Neuronal stem cell (in vitro differentiated cells): ENCODE results near the gene RYR2.

Source experiments
- DNase-seq: peaks from one replicate; pipeline ENCODE4 v3.0.0-alpha.2; 2013; ENCODE audit warnings: low spot score
- H2AFZ ChIP-seq: one replicate; pipeline ENCODE4 v1.6.1; 2013; ENCODE audit warnings: mild to moderate bottlenecking, low read length, inconsistent platforms
- H2AK5ac ChIP-seq: 2 replicates; pipeline ENCODE4 v1.6.1; 2013; ENCODE audit warnings: low read depth, mild to moderate bottlenecking, inconsistent platforms, low read length, moderate library complexity, mixed read lengths
- H2BK120ac ChIP-seq: 2 replicates; pipeline ENCODE4 v1.6.1; 2013; ENCODE audit warnings: low read depth, mild to moderate bottlenecking, inconsistent platforms, low read length, moderate library complexity, mixed read lengths
- H2BK12ac ChIP-seq: one replicate; pipeline ENCODE4 v1.6.1; 2013; ENCODE audit warnings: low read length, inconsistent platforms
- H2BK15ac ChIP-seq: 2 replicates; pipeline ENCODE4 v1.6.1; 2013; ENCODE audit warnings: mild to moderate bottlenecking, low read length, inconsistent platforms, mixed read lengths
- H2BK5ac ChIP-seq: one replicate; pipeline ENCODE4 v1.6.1; 2013; ENCODE audit warnings: inconsistent platforms, mild to moderate bottlenecking, low read length, moderate library complexity
- H3K14ac ChIP-seq: one replicate; pipeline ENCODE4 v1.6.1; 2013; ENCODE audit warnings: low read length, inconsistent platforms
- H3K18ac ChIP-seq: 2 replicates; pipeline ENCODE4 v1.6.1; 2013; ENCODE audit warnings: low read length, inconsistent platforms
- H3K23ac ChIP-seq: 2 replicates; pipeline ENCODE4 v1.6.1; 2013; ENCODE audit warnings: low read depth, mild to moderate bottlenecking, mixed read lengths, low read length, inconsistent platforms; ENCODE audit not compliant: poor library complexity
- H3K27ac ChIP-seq: replicated peaks from 3 replicates; pipeline ENCODE4 v1.5.1; 2013; ENCODE audit warnings: low read length, inconsistent platforms
- H3K27me3 ChIP-seq, 3 experiments: 2 replicates each; pipeline ENCODE4 v1.6.1; 2013; ENCODE audit warnings: low read length in 3 of 3, mild to moderate bottlenecking in 2 of 3, inconsistent platforms in 1 of 3, low read depth in 1 of 3, mixed read lengths in 1 of 3, moderate library complexity in 1 of 3; ENCODE audit not compliant: control insufficient read depth in 3 of 3, insufficient read depth in 3 of 3
- H3K36me3 ChIP-seq, 2 donors: replicated peaks in 1 of 2; 2 replicates each; pipeline ENCODE4 v1.6.1; 2013; ENCODE audit warnings: low read length in 2 of 2; ENCODE audit not compliant: control insufficient read depth in 2 of 2, insufficient read depth in 2 of 2
- H3K4ac ChIP-seq: 2 replicates; pipeline ENCODE4 v1.6.1; 2013; ENCODE audit warnings: inconsistent platforms, mild to moderate bottlenecking, low read length, moderate library complexity
- H3K4me1 ChIP-seq, 2 donors: 1 replicate in 1 of 2; 2 replicates in 1 of 2; pipeline ENCODE4 v1.6.1; 2013; ENCODE audit warnings: low read length in 2 of 2, low read depth in 1 of 2; ENCODE audit not compliant: control insufficient read depth in 2 of 2, insufficient read depth in 1 of 2
- H3K4me2 ChIP-seq: one replicate; pipeline ENCODE4 v1.6.1; 2013; ENCODE audit warnings: mild to moderate bottlenecking, low read length, inconsistent platforms; ENCODE audit not compliant: insufficient read depth, poor library complexity, severe bottlenecking
- H3K4me3 ChIP-seq, 2 donors: 2 replicates each; pipeline ENCODE4 v1.5.1; 2013; ENCODE audit warnings: low read length in 2 of 2, mild to moderate bottlenecking in 2 of 2, inconsistent platforms in 1 of 2, moderate library complexity in 1 of 2
- H3K79me1 ChIP-seq: one replicate; pipeline ENCODE4 v1.6.1; 2013; ENCODE audit warnings: low read depth, mild to moderate bottlenecking, inconsistent platforms, low read length, moderate library complexity
- H3K9ac ChIP-seq: one replicate; pipeline ENCODE4 v1.6.1; 2013; ENCODE audit warnings: mild to moderate bottlenecking, low read depth, low read length, inconsistent platforms; ENCODE audit not compliant: poor library complexity
- H3K9me3 ChIP-seq, 2 donors: replicated peaks in 1 of 2; 2 replicates each; pipeline versions ENCODE3 to v1.6.1; 2013; ENCODE audit warnings: low read length in 2 of 2, mild to moderate bottlenecking in 2 of 2, inconsistent platforms in 1 of 2, low read depth in 1 of 2, mixed read lengths in 1 of 2, moderate library complexity in 1 of 2; ENCODE audit not compliant: control insufficient read depth in 2 of 2, insufficient read depth in 1 of 2
- H4K8ac ChIP-seq: one replicate; pipeline ENCODE4 v1.6.1; 2013; ENCODE audit warnings: low read depth, mild to moderate bottlenecking, inconsistent platforms, low read length, moderate library complexity
- H4K91ac ChIP-seq: one replicate; pipeline ENCODE4 v1.6.1; 2013; ENCODE audit warnings: low read length, low read depth, mild to moderate bottlenecking, inconsistent platforms; ENCODE audit not compliant: poor library complexity
- WGBS, 2 donors: extraction: QIAGEN DNeasy Blood & Tissue Kit; methylation state at CpG; one replicate each; pipeline ENCODE4 v1.1.7; 2013; ENCODE audit warnings: missing lambda C conversion rate in 2 of 2, mixed read lengths in 1 of 2; ENCODE audit not compliant: insufficient read length in 2 of 2, insufficient replicate concordance in 1 of 2; ENCODE audit errors: extremely low coverage in 2 of 2; 5-methylcytosine and 5-hydroxymethylcytosine counted together

Gene RYR2

GRCh38 chr1:237191403-237191802 is 149.4 kb downstream of the RYR2 start:
- Histone ChIP-seq H3K4me1 (peaks cover 0 to 3% of the 10 kb centered on the region in 2 donors), H4K91ac (no peak overlapping the region), H2BK5ac (no peak overlapping the region), H2BK12ac (no peak overlapping the region), H3K79me1 (no peaks in the 10 kb centered on the region), H3K36me3 (no peaks in the 10 kb centered on the region), H3K23ac (no peak overlapping the region), H3K4me2 (no peak overlapping the region), H2AK5ac (no peak overlapping the region), H3K18ac (no peak overlapping the region), H3K4ac (no peak overlapping the region), H2BK120ac (no peak overlapping the region), H3K14ac (no peak overlapping the region), H2BK15ac (no peak overlapping the region), H3K27ac (no peak overlapping the region), H2AFZ (no peak overlapping the region), H3K9me3 (no peaks in the 10 kb centered on the region), H3K9ac (no peak overlapping the region), H4K8ac (no peak overlapping the region), H3K4me3 (no peak overlapping the region), H3K27me3 (no peaks in the 10 kb centered on the region)
- no peak for DNase-seq
- no CpG with 5 or more reads among the region's 9 CpGs for WGBS, 2 donors

GRCh38 chr1:237197470-237198425 is 155.8 kb downstream of the RYR2 start:
- Histone ChIP-seq H3K14ac (no peak overlapping the region), H3K4ac (no peak overlapping the region), H3K9ac (no peak overlapping the region), H3K18ac (no peak overlapping the region), H3K4me2 (no peak overlapping the region), H4K8ac (no peak overlapping the region), H3K27ac (no peak overlapping the region), H3K36me3 (no peaks in the 10 kb centered on the region), H2BK12ac (no peak overlapping the region), H3K23ac (no peak overlapping the region), H3K9me3 (no peaks in the 10 kb centered on the region), H2BK120ac (no peak overlapping the region), H2BK15ac (no peak overlapping the region), H3K4me3 (no peak overlapping the region), H2BK5ac (no peak overlapping the region), H4K91ac (no peak overlapping the region), H3K4me1 (no peaks in the 10 kb centered on the region), H2AFZ (no peak overlapping the region), H3K79me1 (no peaks in the 10 kb centered on the region), H3K27me3 (no peaks in the 10 kb centered on the region), H2AK5ac (no peak overlapping the region)
- DNase-seq, result no peak
- WGBS, 2 donors, result no CpG with 5 or more reads among the region's 7 CpGs

GRCh38 chr1:237199026-237199425 is 157.0 kb downstream of the RYR2 start:
- H3K9me3 ChIP-seq, result no peaks in the 10 kb centered on the region
- H2AK5ac ChIP-seq, result no peak overlapping the region
- DNase-seq, result no peak
- H2BK15ac ChIP-seq, result no peak overlapping the region
- no peak overlapping the region for H2BK5ac ChIP-seq
- no peak overlapping the region for H2BK12ac ChIP-seq
- H3K4me2 ChIP-seq, result no peak overlapping the region
- H4K8ac ChIP-seq, result no peak overlapping the region
- no peaks in the 10 kb centered on the region for H3K4me1 ChIP-seq
- no peak overlapping the region for H3K23ac ChIP-seq
- H3K14ac ChIP-seq, result no peak overlapping the region
- H3K36me3 ChIP-seq, result no peaks in the 10 kb centered on the region
- no peak overlapping the region for H3K4ac ChIP-seq
- H3K9ac ChIP-seq, result no peak overlapping the region
- no peak overlapping the region for H2BK120ac ChIP-seq
- no peaks in the 10 kb centered on the region for H3K27me3 ChIP-seq
- no peak overlapping the region for H3K4me3 ChIP-seq
- no peak overlapping the region for H4K91ac ChIP-seq
- no peak overlapping the region for H3K27ac ChIP-seq
- no peak overlapping the region for H3K18ac ChIP-seq
- WGBS, 2 donors, result no CpG with 5 or more reads among the region's 6 CpGs
- no peaks in the 10 kb centered on the region for H3K79me1 ChIP-seq
- no peak overlapping the region for H2AFZ ChIP-seq

GRCh38 chr1:237201155-237201554 is 159.2 kb downstream of the RYR2 start:
- no peak for DNase-seq
- no peak overlapping the region for H3K4me3 ChIP-seq

More at GRCh38 chr1:237201155-237201554, 159.2 kb downstream of the RYR2 start:
- Histone ChIP-seq H2BK12ac (no peak overlapping the region), H3K14ac (no peak overlapping the region), H3K36me3 (no peaks in the 10 kb centered on the region), H4K91ac (no peak overlapping the region), H3K9me3 (no peaks in the 10 kb centered on the region), H4K8ac (no peak overlapping the region), H2AFZ (no peak overlapping the region), H2AK5ac (no peak overlapping the region), H2BK120ac (no peak overlapping the region), H2BK15ac (no peak overlapping the region), H3K23ac (no peak overlapping the region), H3K27ac (no peak overlapping the region), H3K79me1 (no peaks in the 10 kb centered on the region), H2BK5ac (no peak overlapping the region), H3K4ac (no peak overlapping the region), H3K27me3 (no peaks in the 10 kb centered on the region), H3K4me1 (no peaks in the 10 kb centered on the region), H3K4me2 (no peak overlapping the region), H3K18ac (no peak overlapping the region), H3K9ac (no peak overlapping the region)
- no CpG with 5 or more reads among the region's 4 CpGs for WGBS, 2 donors
